GM11168 (cell line): ENCODE data around the gene GGTLC3.
"Not testable (repeated sequence)": the region's sequence is repeated elsewhere in the genome, so short reads cannot be mapped to it uniquely, and the experiment has no call there.

Experiments
- in situ Hi-C: fragments of 300-500 bp; cut with MboI; formaldehyde crosslinking; loops from one replicate; pipeline ENCODE4 v1.12.0; 2022; ENCODE audit warnings: low sequenced_read_pairs; ENCODE audit not compliant: unreplicated experiment

The GGTLC3 gene

DNA sequence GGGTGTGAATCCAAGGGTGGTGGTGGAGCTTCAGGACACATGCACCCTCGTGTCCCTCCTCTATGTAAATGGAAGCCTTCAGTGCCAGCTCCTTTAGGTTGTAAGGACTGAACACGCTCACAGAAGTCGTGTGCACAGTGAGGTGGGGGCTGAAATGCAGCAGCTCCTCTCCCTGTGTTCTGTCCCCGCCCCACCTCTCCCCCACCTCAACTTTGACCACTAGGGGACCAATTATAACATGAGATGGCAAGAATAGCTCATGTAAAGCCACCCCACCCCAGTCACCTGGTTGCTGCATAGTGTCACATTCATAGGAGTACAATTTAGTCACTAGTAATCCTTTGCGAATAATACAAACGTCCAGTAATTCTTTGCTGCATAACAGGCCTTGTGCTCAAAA, 4.8 kb upstream of the GGTLC3 start:
- in situ Hi-C loops: loop anchor here (25.0 kb wide), 1 partner anchor 360 kb away; the partner anchor contains the start of gene USP18

DNA sequence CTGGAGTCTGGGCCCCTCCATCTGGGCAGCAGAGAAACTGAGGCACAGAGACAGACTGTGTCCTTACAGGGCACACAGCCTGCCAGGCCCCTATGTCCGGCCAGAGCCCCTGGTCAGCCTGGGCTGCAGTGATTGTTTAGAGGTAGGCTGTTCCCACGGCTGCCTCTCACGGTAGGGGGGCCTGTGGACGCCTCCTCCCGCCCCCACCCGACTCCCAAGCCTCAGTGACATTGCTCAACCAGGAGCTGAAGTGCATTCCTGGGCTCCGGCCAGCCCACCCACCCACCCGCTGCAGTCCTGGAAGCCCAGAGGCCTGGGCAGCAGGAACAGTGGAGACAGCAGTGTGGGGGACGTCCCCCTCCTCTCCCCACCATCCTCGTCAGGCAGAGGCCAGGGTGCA, 4.5 kb downstream of the GGTLC3 start:
- in situ Hi-C loops: loop anchor here (25.0 kb wide), 1 partner anchor 351 kb away; the partner anchor contains the start of gene USP18

DNA sequence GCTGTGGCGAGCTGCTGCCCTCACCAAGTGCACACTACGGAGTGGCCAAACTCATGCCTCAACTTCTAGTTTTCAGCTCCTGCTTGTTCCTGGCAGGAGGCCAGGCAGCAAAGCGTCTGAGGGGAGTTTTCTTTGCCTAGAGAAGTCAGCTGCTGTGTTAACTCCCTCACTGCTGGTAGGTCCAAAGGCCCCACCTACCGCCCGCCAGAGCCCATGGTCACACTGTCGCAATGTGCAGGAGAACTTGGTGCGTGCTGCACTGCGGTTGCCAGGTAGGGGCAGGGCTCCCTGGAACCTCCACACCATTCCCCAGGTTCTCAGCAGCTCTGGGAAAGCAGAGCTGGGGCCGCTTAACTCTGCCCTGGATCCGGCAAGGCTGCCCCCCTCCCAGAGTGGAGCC, 5.6 kb downstream of the GGTLC3 start:
- in situ Hi-C loops: loop anchor here (25.0 kb wide), 1 partner anchor 350 kb away; the partner anchor contains the start of gene USP18

DNA sequence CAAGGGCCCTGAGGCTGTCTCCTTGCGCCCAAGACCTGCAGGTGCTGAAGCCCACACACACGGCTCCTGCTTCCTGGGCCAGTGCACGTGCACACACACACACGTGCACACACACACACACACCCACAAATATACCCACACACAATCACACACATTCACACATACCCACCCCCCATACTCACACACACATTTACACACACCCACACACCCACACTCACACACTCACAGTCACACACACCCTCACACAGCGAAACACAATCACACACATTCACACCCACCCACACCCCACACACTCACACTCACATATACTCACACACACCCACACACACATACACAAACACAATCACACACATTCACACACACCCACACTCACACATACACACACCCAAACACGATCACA, 6.6 kb downstream of the GGTLC3 start:
- in situ Hi-C loops: loop anchor here (25.0 kb wide), 1 partner anchor 349 kb away; the partner anchor contains the start of gene USP18

DNA sequence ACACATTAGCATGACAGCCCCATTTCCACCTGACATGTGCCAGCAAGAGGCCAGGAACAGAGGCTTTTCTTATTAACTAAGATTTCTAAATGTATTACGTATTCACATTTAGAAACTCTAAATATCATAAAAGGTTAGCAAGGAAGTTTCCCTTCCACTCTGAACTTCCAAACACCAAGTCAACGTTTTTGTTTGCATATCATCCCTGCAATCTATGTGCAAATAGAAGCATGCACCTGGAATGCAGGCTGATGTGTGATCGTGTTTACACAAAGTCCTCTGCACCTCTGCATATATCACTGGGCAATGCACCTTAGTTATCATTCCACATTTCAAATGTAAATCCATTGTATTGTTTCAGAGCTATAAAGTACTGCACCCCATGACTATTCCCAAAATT, 21.7 kb downstream of the GGTLC3 start:
- in situ Hi-C loops: not testable (repeated sequence)
